GM19395 (cell line): Measurements from ENCODE around the gene AFAP1L2.
A peak's percentile ranks its signal among the peaks of the same experiment; 100 is the strongest.

Experiments used
- ATAC-seq: cut with Tn5 transposase; IDR thresholded peaks from one replicate; pipeline ENCODE4 v1.9.1; 2021; ENCODE audit warnings: mild to moderate bottlenecking, moderate library complexity; ENCODE audit not compliant: unreplicated experiment

AFAP1L2 gene

GRCh38 chr10:114315566-114316420, 88.5 kb downstream of the AFAP1L2 start:
- no peak for ATAC-seq

GRCh38 chr10:114313866-114314265, 90.4 kb downstream of the AFAP1L2 start:
- no peak for ATAC-seq

GRCh38 chr10:114313139-114313538, 91.2 kb downstream of the AFAP1L2 start:
- no peak for ATAC-seq

- no peak for ATAC-seq
These were observed 92.6 kb downstream of the AFAP1L2 start for GRCh38 chr10:114311496-114312209.

- no peak for ATAC-seq
These were observed 93.3 kb downstream of the AFAP1L2 start for GRCh38 chr10:114311023-114311422.

GRCh38 chr10:114310346-114310745, 94.0 kb downstream of the AFAP1L2 start:
- ATAC-seq: no peak

GRCh38 chr10:114309364-114309651, 95.0 kb downstream of the AFAP1L2 start:
- no peak for ATAC-seq

- no peak for ATAC-seq
These were observed 95.6 kb downstream of the AFAP1L2 start for GRCh38 chr10:114308531-114309363.

- ATAC-seq: no peak
These were observed 96.6 kb downstream of the AFAP1L2 start for GRCh38 chr10:114307731-114308130.

- ATAC-seq: no peak
These were observed 98.0 kb downstream of the AFAP1L2 start for GRCh38 chr10:114306116-114306973.

GRCh38 chr10:114305521-114305925, 98.8 kb downstream of the AFAP1L2 start:
- no peak for ATAC-seq

GRCh38 chr10:114304571-114305421, 99.5 kb downstream of the AFAP1L2 start:
- ATAC-seq: peak; percentile 68

GRCh38 chr10:114304017-114304570, 100.2 kb downstream of the AFAP1L2 start:
- ATAC-seq: peak; percentile 87

- peak; percentile 9 for ATAC-seq
These were observed 100.7 kb downstream of the AFAP1L2 start for GRCh38 chr10:114303556-114303955.

GRCh38 chr10:114301951-114302710, 102.2 kb downstream of the AFAP1L2 start:
- no peak for ATAC-seq

GRCh38 chr10:114301177-114301576, 103.1 kb downstream of the AFAP1L2 start:
- no peak for ATAC-seq

GRCh38 chr10:114300036-114300645, 104.2 kb downstream of the AFAP1L2 start:
- no peak for ATAC-seq

- no peak for ATAC-seq
These were observed 107.1 kb downstream of the AFAP1L2 start for GRCh38 chr10:114297136-114297705.
